Fibroblast of lung (primary cell): ENCODE measurements around the gene CCDC174.

Experiments used
- EZH2 ChIP-seq: IDR thresholded peaks from 2 replicates; pipeline ENCODE4 v1.5.1; 2012; ENCODE audit warnings: low read length, control low read depth, mild to moderate bottlenecking; ENCODE audit errors: missing control alignments
- TF ChIP-seq, protein P1 (sequence below), 2 donors: IDR thresholded peaks in 1 of 2; conservative IDR thresholded peaks in 1 of 2; 1 replicate in 1 of 2; 2 replicates in 1 of 2; pipeline ENCODE4 v1.5.1; 2011 to 2012; ENCODE audit warnings: low read length in 2 of 2, control low read depth in 1 of 2, inconsistent platforms in 1 of 2, low read depth in 1 of 2, mild to moderate bottlenecking in 1 of 2

DNA sequence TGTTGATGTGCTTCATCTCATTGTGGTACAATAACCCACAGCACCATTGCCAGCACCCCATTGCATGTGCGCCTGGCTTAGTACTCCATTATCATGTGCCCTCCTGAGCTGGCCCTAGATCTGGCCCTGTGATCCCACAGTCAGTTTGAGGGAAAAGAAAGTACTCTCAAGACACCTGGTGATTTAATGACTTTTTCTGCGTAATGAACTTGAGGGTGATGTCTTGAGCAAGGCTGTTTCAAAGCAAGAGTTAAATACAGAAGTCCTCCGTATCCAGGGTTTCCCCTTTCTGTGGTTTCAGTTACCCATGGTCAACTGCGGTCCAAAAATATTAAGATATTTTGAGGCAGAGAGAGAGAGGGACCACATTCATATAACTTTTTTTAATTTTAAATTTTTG is 39.7 kb downstream of the CCDC174 start:
- TF ChIP-seq EZH2 = no peak
- TF ChIP-seq, protein P1, sequence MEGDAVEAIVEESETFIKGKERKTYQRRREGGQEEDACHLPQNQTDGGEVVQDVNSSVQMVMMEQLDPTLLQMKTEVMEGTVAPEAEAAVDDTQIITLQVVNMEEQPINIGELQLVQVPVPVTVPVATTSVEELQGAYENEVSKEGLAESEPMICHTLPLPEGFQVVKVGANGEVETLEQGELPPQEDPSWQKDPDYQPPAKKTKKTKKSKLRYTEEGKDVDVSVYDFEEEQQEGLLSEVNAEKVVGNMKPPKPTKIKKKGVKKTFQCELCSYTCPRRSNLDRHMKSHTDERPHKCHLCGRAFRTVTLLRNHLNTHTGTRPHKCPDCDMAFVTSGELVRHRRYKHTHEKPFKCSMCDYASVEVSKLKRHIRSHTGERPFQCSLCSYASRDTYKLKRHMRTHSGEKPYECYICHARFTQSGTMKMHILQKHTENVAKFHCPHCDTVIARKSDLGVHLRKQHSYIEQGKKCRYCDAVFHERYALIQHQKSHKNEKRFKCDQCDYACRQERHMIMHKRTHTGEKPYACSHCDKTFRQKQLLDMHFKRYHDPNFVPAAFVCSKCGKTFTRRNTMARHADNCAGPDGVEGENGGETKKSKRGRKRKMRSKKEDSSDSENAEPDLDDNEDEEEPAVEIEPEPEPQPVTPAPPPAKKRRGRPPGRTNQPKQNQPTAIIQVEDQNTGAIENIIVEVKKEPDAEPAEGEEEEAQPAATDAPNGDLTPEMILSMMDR (conservative IDR thresholded peaks at IDR 0.05 in 1 of 2, IDR thresholded peaks at IDR 0.05 in 1 of 2; ENCODE audit: low read depth in 1 of 2, low read length in 2 of 2) = no peak
